Brain microvascular endothelial cell (primary cell): ENCODE measurements around the gene NCAM1.

Experiments
- DNase-seq: peaks from one replicate; pipeline ENCODE4 v3.0.0-alpha.2; 2020
- H3K27ac ChIP-seq: fragments of 250-450 bp; sonication (Bioruptor Pico); 2 replicates; pipeline ENCODE4 v1.5.1; 2020; ENCODE audit warnings: mild to moderate bottlenecking, moderate library complexity
- H3K27me3 ChIP-seq: fragments of 250-450 bp; sonication (Bioruptor Pico); replicated peaks from 2 replicates; pipeline ENCODE4 v1.5.1; 2020; ENCODE audit warnings: mild to moderate bottlenecking
- H3K36me3 ChIP-seq: fragments of 250-450 bp; sonication (Bioruptor Pico); replicated peaks from 2 replicates; pipeline ENCODE4 v1.5.1; 2020; ENCODE audit warnings: mild to moderate bottlenecking
- H3K4me3 ChIP-seq: 2 replicates; pipeline ENCODE4 v1.5.1; 2011; ENCODE audit warnings: low read depth, mild to moderate bottlenecking, control low read depth, low read length, moderate library complexity
- in situ Hi-C: cut with HindIII; loops from 2 replicates; pipeline ENCODE4 v1.10.0; 2017; ENCODE audit warnings: low sequenced_read_pairs, low pct_ligation_motif_present
- TF ChIP-seq, protein P1 (sequence below): IDR thresholded peaks from 2 replicates; pipeline ENCODE4 v1.5.1; 2011; ENCODE audit warnings: low read depth, mild to moderate bottlenecking, moderate library complexity, low read length, control low read depth, inconsistent platforms; ENCODE audit errors: missing control alignments

The NCAM1 gene

DNA sequence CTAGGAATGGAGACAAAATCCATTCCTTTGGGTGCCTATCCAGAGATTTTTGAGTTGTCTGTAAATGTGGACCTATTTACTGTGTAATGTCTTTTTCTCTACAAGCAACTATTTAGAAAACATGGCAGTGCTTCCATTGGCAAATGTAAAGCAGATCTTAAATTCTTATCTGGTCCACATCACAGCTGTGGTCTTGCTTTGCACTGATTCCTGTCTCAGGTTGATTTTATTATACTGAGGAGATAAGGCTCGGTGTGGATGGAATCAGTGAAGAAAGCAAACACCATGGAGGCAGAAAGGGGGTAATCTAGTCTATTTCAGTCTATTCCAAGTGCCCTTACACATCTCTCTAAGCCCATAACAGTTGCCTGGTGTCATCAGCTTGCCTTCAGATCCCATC lies 160.5 kb downstream of the NCAM1 start:
- no peaks in the 10 kb centered on the region for H3K27me3 ChIP-seq
- DNase-seq, result no peak

DNA sequence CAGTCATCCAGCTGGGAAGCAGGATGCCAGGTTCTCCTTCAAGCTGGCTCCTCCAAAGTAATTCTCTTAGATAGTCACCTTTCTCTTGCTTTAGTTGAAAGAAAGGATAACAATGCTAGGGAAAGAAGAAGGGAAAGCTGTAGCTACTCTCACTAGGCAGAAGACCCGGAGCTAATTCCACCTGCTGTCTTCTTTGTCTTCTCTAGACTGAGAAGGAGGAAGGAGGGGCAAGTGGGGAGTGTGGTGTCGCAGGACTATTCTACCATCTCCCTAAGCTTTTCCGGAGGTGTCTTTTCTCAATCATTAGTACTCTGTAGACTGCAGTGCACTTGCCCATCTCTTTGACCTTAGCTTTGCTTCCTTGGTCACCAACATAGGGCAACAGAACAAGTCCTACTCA lies 162.8 kb downstream of the NCAM1 start:
- no peak overlapping the region for H3K27ac ChIP-seq
- no peak overlapping the region for H3K4me3 ChIP-seq
- in situ Hi-C loops, result no loop called here
- H3K27me3 ChIP-seq, result no peaks in the 10 kb centered on the region
- H3K36me3 ChIP-seq, result no peaks in the 10 kb centered on the region
- TF ChIP-seq, protein P1, sequence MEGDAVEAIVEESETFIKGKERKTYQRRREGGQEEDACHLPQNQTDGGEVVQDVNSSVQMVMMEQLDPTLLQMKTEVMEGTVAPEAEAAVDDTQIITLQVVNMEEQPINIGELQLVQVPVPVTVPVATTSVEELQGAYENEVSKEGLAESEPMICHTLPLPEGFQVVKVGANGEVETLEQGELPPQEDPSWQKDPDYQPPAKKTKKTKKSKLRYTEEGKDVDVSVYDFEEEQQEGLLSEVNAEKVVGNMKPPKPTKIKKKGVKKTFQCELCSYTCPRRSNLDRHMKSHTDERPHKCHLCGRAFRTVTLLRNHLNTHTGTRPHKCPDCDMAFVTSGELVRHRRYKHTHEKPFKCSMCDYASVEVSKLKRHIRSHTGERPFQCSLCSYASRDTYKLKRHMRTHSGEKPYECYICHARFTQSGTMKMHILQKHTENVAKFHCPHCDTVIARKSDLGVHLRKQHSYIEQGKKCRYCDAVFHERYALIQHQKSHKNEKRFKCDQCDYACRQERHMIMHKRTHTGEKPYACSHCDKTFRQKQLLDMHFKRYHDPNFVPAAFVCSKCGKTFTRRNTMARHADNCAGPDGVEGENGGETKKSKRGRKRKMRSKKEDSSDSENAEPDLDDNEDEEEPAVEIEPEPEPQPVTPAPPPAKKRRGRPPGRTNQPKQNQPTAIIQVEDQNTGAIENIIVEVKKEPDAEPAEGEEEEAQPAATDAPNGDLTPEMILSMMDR, result no peak
- no peak for DNase-seq

More for the DNA sequence above, 160.5 kb downstream of the NCAM1 start:
- in situ Hi-C loops, result no loop called here
- H3K27ac ChIP-seq, result no peak overlapping the region
- TF ChIP-seq, protein P1, result no peak
- H3K4me3 ChIP-seq, result no peak overlapping the region
- no peaks in the 10 kb centered on the region for H3K36me3 ChIP-seq

GRCh38 chr11:113124578-113124977 lies 163.4 kb downstream of the NCAM1 start:
- no peaks in the 10 kb centered on the region for H3K27me3 ChIP-seq
- no peaks in the 10 kb centered on the region for H3K36me3 ChIP-seq
- no peak overlapping the region for H3K4me3 ChIP-seq
- no peak for DNase-seq
- in situ Hi-C loops, result no loop called here
- TF ChIP-seq, protein P1, result no peak
- H3K27ac ChIP-seq, result no peak overlapping the region

GRCh38 chr11:113129261-113129992 lies 168.2 kb downstream of the NCAM1 start:
- H3K27ac ChIP-seq, result no peak overlapping the region
- no peaks in the 10 kb centered on the region for H3K27me3 ChIP-seq
- in situ Hi-C loops, result no loop called here
- DNase-seq, result no peak
- TF ChIP-seq, protein P1, result no peak
- H3K36me3 ChIP-seq, result no peaks in the 10 kb centered on the region
- no peak overlapping the region for H3K4me3 ChIP-seq

GRCh38 chr11:113131036-113131775 lies 170.0 kb downstream of the NCAM1 start:
- in situ Hi-C loops, result no loop called here
- no peaks in the 10 kb centered on the region for H3K27me3 ChIP-seq
- H3K27ac ChIP-seq, result no peak overlapping the region
- no peak overlapping the region for H3K4me3 ChIP-seq
- no peaks in the 10 kb centered on the region for H3K36me3 ChIP-seq
- TF ChIP-seq, protein P1, result no peak
- DNase-seq, result no peak

GRCh38 chr11:113133071-113133470 lies 171.9 kb downstream of the NCAM1 start:
- no peak for DNase-seq

More at GRCh38 chr11:113133071-113133470, 171.9 kb downstream of the NCAM1 start:
- Histone ChIP-seq H3K27ac (no peak overlapping the region), H3K4me3 (no peak overlapping the region), H3K36me3 (no peaks in the 10 kb centered on the region), H3K27me3 (no peaks in the 10 kb centered on the region)
- TF ChIP-seq, protein P1, result no peak
- in situ Hi-C loops, result no loop called here
